ENCODE results near the gene SLC24A4.

SLC24A4 gene

DNA sequence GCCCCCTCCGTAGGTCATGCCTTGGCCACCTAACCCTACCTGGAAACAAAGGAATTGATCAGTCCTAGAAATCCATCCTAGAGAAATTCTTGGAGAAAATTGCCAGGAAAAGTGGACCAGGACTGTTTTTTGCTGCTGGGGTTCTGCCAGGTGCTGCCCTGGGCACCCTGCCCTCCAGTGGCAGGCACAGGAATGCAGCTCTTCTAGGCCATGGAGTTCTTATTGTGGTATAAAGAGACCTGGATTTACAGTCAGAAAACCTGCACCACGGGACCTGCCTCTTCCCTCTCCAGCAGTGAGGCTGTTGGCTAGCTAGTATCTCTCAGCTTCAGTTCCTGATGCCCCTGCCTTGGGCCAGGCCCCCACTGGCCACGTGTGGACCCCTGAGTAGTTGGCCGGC lies 59.7 kb downstream of the SLC24A4 start:
- DNase-seq (ENCODE audit: low read depth), result no peak
- TF ChIP-seq, protein P1, sequence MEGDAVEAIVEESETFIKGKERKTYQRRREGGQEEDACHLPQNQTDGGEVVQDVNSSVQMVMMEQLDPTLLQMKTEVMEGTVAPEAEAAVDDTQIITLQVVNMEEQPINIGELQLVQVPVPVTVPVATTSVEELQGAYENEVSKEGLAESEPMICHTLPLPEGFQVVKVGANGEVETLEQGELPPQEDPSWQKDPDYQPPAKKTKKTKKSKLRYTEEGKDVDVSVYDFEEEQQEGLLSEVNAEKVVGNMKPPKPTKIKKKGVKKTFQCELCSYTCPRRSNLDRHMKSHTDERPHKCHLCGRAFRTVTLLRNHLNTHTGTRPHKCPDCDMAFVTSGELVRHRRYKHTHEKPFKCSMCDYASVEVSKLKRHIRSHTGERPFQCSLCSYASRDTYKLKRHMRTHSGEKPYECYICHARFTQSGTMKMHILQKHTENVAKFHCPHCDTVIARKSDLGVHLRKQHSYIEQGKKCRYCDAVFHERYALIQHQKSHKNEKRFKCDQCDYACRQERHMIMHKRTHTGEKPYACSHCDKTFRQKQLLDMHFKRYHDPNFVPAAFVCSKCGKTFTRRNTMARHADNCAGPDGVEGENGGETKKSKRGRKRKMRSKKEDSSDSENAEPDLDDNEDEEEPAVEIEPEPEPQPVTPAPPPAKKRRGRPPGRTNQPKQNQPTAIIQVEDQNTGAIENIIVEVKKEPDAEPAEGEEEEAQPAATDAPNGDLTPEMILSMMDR (conservative IDR thresholded peaks at IDR 0.05; ENCODE audit: low read length), result peak; percentile 43
- H3K4me3 ChIP-seq (ENCODE audit: low read length), result no peak overlapping the region

DNA sequence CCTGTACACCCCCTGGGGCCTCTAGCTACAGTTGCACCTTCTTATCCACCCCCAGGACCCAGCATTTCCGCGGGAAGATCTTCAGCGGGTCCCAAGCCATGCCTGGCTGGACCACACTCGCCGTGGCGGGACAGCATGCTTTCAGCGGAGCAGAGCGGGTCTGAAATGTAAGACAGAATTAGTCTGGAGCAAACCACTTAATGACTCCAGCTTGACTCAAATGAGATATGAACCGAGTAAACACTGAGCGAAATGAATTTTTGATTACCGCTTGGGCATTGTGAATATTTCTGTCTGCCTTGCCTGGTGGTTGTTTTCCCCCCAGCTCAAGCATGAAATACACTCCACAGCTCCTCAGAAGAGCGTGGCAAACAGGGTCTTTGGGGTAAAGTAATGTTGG lies 60.8 kb downstream of the SLC24A4 start:
- DNase-seq (ENCODE audit: low read depth), result no peak
- TF ChIP-seq, protein P1 (conservative IDR thresholded peaks at IDR 0.05; ENCODE audit: low read length), result no peak
- H3K4me3 ChIP-seq (ENCODE audit: low read length), result no peak overlapping the region

DNA sequence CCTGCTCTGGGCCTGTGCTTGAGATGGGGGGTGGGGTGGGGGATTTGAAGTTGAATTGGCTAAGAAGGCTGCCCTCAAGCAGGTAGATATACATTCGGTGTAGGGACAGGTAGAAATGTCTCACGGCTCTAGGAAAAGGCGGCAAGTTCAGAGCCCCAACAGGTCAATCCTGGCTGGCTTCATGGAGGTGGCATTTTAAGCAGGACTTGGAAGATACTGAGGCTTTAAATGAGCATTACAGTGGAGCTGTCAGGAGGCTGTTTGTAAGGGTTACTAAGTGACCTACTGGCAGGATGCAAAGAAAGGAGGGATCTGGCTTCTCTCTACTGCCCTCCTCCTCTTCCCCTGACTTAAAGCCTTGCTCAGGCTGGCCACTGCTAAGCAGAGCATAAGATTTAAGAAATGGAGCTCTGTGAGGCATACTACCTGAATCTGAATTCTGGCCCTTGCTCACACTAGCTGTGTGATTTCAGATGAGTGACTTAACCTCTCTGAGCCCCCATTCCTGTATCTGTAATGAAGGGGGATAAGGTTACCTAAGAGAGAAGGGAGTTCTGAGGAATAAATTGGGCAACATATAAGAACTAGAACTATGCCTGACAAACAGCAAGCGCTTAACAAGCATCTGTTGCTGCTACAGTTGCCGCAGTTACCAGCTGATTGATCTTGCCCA lies 61.6 kb downstream of the SLC24A4 start:
- H3K4me3 ChIP-seq (ENCODE audit: low read length), result no peak overlapping the region
- TF ChIP-seq, protein P1 (conservative IDR thresholded peaks at IDR 0.05; ENCODE audit: low read length), result no peak
- DNase-seq (ENCODE audit: low read depth), result no peak

DNA sequence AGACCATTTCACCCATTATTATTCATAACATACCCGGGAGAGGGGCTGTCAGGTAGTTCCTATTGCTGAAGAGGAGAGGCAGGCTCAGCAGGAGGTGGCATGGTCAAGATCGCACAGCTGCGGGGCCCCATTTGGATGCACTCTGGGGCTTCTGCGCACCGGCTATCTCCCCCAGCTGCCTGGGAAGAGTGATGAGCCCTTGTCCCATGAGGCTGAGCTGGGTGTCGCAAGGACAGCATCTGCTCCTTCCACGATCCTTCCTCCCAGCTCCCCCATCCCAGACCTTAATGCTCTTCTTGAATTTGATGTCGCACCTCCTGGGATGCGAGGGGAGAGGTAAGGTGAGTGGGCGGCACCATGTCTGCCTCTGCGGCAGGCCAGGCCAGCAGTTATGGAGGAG lies 62.6 kb downstream of the SLC24A4 start:
- H3K4me3 ChIP-seq (ENCODE audit: low read length), result no peak overlapping the region
- TF ChIP-seq, protein P1 (conservative IDR thresholded peaks at IDR 0.05; ENCODE audit: low read length), result no peak
- DNase-seq (ENCODE audit: low read depth), result no peak

DNA sequence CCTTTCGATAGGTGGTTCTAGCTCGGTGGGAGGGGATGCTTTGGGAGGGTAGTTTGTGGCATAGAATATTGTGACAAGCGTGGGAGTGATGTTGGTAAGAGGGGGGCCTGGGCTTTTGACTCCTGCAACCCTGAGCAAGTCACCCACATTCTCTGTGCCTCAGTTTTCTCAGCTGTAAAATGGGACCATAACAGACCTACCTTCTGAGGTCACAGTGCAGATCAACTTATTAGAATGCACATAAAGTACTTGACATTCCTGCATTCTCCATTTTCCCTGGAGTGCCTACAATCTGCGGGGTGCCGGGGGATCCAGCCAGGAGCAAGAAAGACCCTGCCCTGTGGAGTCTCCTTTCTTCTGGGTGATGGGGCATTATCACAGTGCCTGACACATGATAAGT lies 63.2 kb downstream of the SLC24A4 start:
- TF ChIP-seq, protein P1 (conservative IDR thresholded peaks at IDR 0.05; ENCODE audit: low read length), result no peak
- no peak for DNase-seq (ENCODE audit: low read depth)
- no peak overlapping the region for H3K4me3 ChIP-seq (ENCODE audit: low read length)

DNA sequence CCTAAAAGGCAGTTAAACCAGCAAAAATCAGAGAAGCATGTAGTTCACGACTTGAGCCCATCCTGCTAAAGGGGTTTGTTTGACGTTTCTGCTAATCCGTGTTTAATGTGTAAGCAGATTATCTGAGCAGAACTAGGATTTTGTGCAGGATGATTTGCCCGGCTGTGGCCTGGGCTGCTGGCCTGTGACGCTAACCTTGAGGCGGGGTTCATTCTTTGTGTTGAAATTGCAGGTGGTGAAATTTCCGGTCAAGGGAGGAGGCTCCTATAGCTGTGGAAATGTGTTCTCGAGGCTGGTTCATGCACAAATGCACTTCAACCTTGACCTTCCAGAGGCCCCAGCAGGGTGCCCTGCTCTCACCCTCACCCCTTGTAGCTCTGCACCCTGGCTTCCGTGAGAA lies 63.7 kb downstream of the SLC24A4 start:
- TF ChIP-seq, protein P1 (conservative IDR thresholded peaks at IDR 0.05; ENCODE audit: low read length), result no peak
- no peak overlapping the region for H3K4me3 ChIP-seq (ENCODE audit: low read length)
- DNase-seq (ENCODE audit: low read depth), result no peak

DNA sequence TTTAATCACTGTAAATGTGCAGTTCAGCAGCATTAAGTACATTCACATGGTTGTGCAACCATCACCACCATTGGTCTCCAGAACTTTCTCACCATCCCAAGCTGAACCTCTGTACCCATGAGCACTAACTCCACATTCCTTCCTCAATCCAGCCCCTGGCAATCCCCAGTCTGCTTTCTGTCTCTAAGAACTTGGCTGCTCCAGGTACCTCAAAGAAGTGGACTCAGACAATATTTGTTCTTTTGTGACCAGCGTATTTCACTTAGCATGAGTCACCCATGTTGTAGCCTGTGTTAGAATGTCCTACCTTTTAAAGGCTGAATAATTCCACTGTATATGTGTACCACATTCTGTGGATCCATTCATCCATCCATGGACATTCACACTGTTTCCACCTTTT lies 64.6 kb downstream of the SLC24A4 start:
- DNase-seq (ENCODE audit: low read depth), result no peak
- TF ChIP-seq, protein P1 (conservative IDR thresholded peaks at IDR 0.05; ENCODE audit: low read length), result no peak
- no peak overlapping the region for H3K4me3 ChIP-seq (ENCODE audit: low read length)
